ENCODE data around the gene DISC1.
"Not testable (repeated sequence)": the region's sequence is repeated elsewhere in the genome, so short reads cannot be mapped to it uniquely, and the experiment has no call there.

Gene DISC1

GRCh38 chr1:231865331-231865730 is 238.7 kb downstream of the DISC1 start:
- no peak for DNase-seq

GRCh38 chr1:231866392-231867331 is 240.1 kb downstream of the DISC1 start:
- peak; percentile 54 for DNase-seq

- no peak for DNase-seq
Observed at GRCh38 chr1:231867607-231868006, 241.0 kb downstream of the DISC1 start.

DNA sequence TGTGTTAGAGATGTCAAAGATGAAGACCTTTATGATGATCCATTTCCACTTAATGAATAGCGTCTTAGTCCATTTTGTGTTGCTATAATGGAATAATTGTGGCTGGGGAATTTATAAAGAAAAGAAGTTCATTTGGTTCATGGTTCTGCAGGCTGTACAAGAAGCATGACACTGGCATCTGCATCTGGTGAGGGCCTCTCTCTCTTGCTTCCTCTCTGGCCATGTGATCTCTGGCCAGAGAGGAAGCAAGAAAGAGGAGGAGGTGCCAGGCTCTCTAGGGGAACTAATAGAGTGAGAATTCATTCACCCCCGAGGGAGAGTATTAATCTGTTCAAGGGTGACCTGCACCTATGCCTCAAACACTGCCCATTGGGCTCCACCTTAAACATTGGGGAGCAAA is 242.8 kb downstream of the DISC1 start:
- no peak for DNase-seq

- no peak for DNase-seq
Observed at GRCh38 chr1:231871471-231871870, 244.9 kb downstream of the DISC1 start.

- DNase-seq: no peak
Observed at GRCh38 chr1:231871878-231872277, 245.3 kb downstream of the DISC1 start.

- no peak for DNase-seq
Observed at GRCh38 chr1:231872461-231872910, 245.9 kb downstream of the DISC1 start.

DNA sequence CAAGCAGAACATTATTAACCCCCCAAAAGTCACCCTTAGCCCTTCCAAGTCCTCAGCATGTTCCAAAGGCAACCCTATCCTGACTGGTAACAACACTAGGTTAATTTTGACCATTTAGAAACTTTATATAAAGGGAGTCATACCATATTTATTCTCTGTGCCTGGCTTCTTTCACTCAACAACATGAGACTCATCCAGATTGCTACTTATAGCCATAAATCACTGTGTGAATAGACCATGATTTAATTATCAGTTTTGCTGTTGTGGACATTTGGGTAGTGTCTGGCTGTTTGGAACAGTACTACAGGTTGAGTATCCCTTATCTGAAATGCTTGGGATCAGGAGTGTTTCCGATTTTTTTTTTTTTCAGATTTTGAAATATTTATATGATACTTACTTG is 252.1 kb downstream of the DISC1 start:
- DNase-seq: no peak

DNA sequence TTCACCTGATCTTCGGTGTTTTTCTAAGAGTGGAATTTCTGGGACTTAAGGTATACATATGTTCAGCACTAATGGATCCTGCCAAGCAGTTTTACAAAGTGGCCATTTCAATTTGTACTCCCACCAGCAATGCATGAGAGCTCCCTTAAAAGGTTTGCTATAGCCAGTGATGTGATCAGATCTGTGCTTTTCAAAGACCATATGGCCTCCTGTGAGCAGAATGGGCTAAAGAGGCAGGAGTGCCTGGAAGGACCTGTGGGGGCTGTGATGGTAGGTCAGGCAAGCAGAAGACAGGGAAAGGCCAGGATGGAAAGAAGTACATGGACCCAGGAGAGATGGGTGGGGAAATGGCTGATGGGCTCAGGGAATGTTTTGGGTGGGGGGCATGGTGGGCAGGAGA is 252.7 kb downstream of the DISC1 start:
- no peak for DNase-seq

GRCh38 chr1:231882333-231882732 is 255.7 kb downstream of the DISC1 start:
- no peak for DNase-seq

DNA sequence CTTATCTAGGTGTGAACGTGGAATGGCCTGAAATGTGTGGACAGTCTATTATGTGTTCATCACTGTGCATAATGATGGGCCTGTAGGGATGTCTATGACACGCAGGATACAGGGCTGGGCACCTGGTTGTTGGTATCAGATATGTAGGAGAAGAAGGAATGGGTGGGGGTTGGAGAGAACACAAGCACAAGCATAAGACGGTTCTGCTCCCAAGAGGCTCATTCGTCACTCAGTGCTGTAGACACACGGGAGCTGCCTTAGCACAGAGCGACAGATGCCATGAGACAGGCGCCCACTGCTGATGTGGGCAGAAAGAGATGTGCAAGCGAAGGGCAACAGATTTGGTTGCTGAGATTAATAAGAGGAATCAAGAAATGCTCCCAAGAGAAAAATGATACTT is 256.2 kb downstream of the DISC1 start:
- no peak for DNase-seq

GRCh38 chr1:231883382-231883781 is 256.8 kb downstream of the DISC1 start:
- no peak for DNase-seq

DNA sequence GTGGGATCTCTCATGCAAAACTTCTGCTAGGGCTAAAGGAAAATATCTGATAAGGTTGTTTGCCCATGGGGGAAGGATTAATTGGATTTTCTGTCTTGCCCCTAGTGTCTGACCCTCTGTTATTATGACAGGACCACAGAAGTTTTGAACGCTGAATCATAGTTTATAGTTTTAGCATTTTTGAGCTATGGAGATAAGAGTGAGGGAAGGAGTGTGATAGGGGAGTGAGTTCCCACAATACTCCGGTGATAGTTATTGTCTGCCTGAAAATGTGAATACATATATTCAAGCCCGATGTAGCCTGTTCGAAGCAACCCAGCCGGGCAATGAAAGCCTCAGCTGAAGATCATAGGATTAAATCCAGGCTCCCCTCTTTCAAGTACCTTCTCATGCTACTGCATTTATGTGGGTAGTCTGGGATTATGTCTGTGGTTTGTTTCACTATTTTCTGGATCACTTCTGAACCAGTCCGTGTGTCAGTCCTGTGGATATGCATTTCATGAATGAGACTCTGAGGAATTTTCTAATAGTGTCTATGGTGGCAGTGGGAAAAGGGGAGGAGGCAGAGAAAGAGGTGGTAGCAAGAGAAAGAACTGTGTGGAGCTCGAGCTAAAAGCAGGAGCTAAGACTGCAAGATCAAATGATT is 258.7 kb downstream of the DISC1 start:
- no peak for DNase-seq

DNA sequence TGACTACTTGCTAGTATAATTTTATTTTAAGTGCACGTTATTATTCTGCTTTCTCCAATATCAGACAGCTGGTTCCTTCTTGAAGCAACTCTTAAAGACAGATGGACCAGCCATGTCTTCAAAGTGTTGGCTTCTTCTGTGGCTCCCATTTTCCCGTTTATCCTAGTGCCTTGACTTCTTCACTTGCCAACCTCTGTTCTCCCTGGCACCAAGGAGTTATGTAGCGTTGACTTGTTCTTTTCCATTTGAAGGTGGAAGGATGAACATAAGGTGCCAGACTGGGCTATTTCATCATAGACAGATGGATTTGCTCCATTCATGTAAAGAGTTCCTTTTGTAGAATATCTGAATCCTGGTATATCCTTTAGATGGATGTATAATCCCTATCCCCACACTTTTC is 260.6 kb downstream of the DISC1 start:
- no peak for DNase-seq

GRCh38 chr1:231887866-231888265 is 261.3 kb downstream of the DISC1 start:
- no peak for DNase-seq

DNA sequence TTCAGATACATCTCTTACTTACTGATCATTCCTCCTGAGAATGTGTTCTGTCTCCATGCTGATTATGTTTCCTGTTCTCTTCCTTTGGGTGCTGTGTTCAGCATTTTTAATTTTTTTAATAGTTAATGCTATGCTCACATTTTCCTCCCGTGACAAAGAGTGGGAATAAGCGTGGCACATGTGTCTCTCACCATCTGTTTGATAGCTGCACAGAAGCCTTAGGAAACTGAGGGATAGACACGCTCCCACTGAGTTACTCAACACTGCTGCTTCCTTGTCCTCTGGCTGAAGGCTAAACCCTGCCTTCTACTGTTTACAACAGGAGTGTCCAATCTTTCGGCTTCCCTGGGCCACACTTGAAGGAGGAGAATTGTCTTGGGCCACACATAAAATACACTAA is 264.2 kb downstream of the DISC1 start:
- DNase-seq: no peak

GRCh38 chr1:231893400-231894102 is 267.0 kb downstream of the DISC1 start:
- no peak for DNase-seq

DNA sequence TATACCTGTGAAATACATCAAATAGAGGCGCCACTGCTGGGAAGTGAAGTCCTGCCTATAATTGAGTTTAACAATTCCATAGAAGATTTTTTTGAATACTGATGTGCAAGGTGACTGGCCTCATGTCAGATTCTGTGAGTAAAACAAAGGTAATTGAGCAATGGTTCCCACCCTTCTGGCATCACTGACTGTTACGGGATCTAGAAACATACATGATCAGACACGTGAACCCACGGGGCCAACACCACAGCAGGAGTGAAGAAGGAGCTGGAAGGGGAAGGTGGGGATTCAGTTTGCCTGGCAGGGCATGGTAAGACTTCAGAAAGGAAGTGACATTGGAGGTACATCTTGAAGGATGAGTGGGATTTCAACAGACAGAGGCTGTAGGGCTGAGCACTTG is 270.2 kb downstream of the DISC1 start:
- no peak for DNase-seq

- no peak for DNase-seq
Observed at GRCh38 chr1:231899046-231899445, 272.5 kb downstream of the DISC1 start.

DNA sequence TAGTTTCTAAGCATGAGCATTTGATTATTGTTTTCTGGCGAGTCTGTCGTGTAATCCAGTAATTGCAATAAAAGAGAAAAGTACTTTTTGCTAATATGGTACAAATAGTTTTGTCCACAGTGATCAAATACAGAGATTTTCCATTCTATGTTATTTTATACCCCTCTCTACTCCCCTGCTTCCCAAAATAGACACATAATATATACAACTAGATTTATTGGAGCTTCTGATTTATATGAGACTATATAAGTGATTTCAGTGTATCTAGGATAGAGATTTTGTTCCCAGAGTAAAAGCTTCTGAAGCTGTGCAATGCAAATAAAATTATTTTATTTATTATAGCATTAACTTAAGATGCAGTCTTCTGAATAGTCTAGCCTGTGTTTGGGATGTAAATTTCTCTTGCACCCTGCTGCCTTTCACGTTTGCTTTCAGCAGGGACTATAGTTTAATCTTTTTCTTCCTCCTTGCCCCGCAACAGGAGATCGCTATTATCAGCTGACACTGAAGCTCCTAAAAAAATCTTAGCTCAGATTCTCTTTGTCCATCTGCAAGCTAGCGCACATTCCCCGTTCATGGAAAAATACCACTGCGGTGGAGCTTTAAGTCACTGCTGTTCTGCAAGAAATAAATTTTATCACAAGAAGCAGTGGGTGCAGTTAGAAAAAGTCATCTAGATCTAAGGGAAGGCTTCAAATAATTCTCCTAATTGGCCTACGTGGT is 273.3 kb downstream of the DISC1 start:
- no peak for DNase-seq

DNA sequence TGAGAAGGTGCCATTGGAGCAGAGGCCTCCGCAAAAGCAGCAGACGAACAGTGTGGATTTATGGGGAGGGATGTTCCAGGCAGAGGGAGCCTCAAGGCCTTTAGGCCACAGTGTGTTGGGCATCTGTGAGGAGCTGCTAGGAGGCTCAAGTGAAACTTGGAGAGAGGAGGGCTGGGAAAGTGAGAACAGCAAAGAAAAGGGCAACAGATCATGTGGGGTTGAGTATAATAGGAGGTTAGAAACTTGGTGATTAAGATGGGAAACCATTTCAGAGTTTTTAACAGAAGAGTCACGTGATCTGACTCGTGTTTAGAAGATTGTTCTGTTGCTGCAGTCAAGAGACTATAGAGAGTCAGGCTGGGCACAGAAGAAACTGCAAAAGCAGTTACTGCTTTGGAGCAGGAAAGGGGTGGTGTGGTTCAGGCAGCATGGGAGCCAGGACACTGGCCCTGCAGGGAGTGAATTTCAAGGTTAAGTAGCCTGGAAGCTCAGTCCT is 277.0 kb downstream of the DISC1 start:
- no peak for DNase-seq

DNA sequence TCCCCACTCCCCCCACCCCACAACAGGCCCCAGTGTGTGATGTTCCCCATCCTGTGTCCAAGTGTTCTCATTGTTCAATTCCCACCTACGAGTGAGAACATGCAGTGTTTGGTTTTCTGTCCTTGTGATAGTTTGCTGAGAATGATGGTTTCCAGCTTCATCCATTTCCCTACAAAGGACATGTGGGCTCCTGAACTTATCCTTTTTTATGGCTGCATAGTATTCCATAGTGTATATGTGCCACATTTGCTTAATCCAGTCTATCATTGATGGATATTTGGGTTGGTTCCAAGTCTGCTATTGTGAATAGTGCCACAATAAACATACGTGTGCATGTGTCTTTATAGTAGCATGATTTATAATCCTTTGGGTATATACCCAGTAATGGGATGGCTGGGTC is 280.7 kb downstream of the DISC1 start:
- DNase-seq: not testable (repeated sequence)

DNA sequence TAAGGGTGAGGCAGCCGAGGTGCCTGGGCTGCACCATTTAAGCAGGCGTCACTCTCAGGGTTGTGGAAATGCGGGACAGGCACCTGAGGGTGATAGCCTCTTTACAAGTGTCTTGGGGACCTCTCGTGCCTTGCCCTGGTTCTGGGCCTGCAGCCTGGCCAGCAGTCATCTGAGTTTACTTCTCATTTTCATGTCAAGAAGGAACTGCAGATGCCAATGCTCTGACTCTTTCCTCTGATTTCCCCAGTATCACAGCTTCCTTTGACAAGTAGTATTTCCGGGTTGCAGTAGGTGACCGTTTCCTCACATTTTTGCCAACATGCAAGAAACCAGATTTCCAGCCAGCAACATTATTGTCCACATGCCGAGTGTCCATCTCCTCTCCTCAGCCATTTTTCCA is 286.9 kb downstream of the DISC1 start:
- no peak for DNase-seq
